Testis (tissue), 3 donors: Measurements from ENCODE around the gene EVPL. TPM values are rescaled to one million over a fixed set of nuclear protein-coding genes. Genes with fewer than 3 reads are reported as not detected.
A peak's percentile ranks its signal among the peaks of the same experiment; 100 is the strongest.

Experiments
- DNase-seq: peaks from one replicate; pipeline ENCODE4 v3.0.0-alpha.2; 2019
- H3K27ac ChIP-seq, 2 donors: fragments of 200-600 bp; sonication (generic); one replicate each; pipeline ENCODE4 v1.5.1; 2019
- H3K27me3 ChIP-seq: fragments of 200-600 bp; sonication (generic); one replicate; pipeline ENCODE4 v1.5.1; 2019
- H3K36me3 ChIP-seq: fragments of 200-600 bp; sonication (generic); one replicate; pipeline ENCODE4 v1.5.1; 2017; ENCODE audit warnings: low read depth; ENCODE audit errors: missing control alignments
- H3K4me1 ChIP-seq: fragments of 200-600 bp; sonication (generic); one replicate; pipeline ENCODE4 v1.5.1; 2019
- H3K4me3 ChIP-seq, 2 donors: fragments of 200-600 bp; sonication (generic); one replicate each; pipeline ENCODE4 v1.5.1; 2017 to 2019
- H3K9me3 ChIP-seq: fragments of 200-600 bp; sonication (generic); one replicate; pipeline ENCODE4 v1.5.1; 2017
- POLR2A ChIP-seq: fragments of 450-650 bp; IDR thresholded peaks from one replicate; pipeline ENCODE4 v1.6.1; 2017; ENCODE audit warnings: antibody characterized with exemption, mild to moderate bottlenecking, moderate library complexity
- WGBS, 2 donors: methylation state at CpG; one replicate each; pipeline ENCODE4 v1.1.5; 2018; 5-methylcytosine and 5-hydroxymethylcytosine counted together
- intact Hi-C: fragments of 100-400 bp; cut with DNase I; formaldehyde crosslinking; loops from one replicate; pipeline ENCODE4 v1.15.1; 2023; ENCODE audit warnings: low total_unique reads
- polyA plus RNA-seq: library from polyadenylated mRNA; stranded (reverse); fragments of 350-450 nt; fragmentation: Illumina TruSeq; extraction: RNeasy Lipid Tissue Mini Kit (QIAGEN cat#74804); gene quantifications from one replicate; pipeline ENCODE4 v1.2.3, GENCODE V29; 2014; ENCODE audit warnings: low read depth, low replicate concordance; ENCODE audit not compliant: insufficient read depth
- total RNA-seq, 2 donors: library from RNA; depleted of rRNA; stranded (reverse); fragments of >200 nt; gene quantifications; one replicate each; pipeline ENCODE4 v1.2.3, GENCODE V29; 2016
- TF ChIP-seq, protein P1 (sequence below), 3 experiments: fragments of 450-650 bp in 2 of 3; fragments of 200-600 bp in 1 of 3; sonication (generic) in 1 of 3; IDR thresholded peaks; one replicate each; pipeline ENCODE4 v1.5.1; 2016 to 2019; ENCODE audit warnings: antibody characterized with exemption in 3 of 3, mild to moderate bottlenecking in 2 of 3, moderate library complexity in 1 of 3

The EVPL gene
- total and polyA plus RNA-seq, 3 donors from 2014 or later: 1.2 to 3.5 (median 2.7) TPM

DNA sequence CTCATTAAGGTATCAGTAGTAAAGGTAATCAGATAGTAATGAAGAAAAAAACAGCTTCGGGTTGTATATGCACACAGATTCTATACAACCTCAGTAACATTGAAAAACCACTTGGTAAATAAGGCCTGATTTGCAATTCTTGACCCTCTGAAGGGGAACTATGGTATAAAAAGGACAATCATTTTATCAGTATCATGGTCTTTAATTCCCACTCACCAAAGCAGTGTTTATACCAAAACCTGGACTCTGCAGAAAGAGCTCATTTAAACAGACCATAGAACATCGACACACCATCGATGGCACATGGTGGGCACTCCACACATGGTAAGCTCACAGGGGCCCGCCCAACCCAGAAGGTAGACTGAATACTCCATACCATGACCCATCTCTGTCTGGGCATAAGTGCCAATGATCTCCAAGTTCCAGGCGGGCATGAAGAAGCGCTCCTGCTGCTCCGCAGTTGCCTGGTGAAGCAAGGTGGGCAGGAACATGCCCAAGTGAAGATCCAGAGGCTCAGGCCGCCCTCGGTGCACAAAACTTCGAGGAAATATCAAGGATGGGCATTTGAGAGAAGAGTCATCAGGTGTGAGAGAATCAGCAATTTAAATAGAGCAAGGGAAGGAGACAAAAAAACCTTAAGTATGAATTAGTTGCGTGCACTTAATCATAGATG, 67.1 kb downstream of the EVPL start:
- WGBS, 2 donors: 93 to 94% methylated on average over 11 of the region's 11 CpGs
- no peaks in the 10 kb centered on the region for H3K27me3 ChIP-seq
- TF ChIP-seq, protein P1, sequence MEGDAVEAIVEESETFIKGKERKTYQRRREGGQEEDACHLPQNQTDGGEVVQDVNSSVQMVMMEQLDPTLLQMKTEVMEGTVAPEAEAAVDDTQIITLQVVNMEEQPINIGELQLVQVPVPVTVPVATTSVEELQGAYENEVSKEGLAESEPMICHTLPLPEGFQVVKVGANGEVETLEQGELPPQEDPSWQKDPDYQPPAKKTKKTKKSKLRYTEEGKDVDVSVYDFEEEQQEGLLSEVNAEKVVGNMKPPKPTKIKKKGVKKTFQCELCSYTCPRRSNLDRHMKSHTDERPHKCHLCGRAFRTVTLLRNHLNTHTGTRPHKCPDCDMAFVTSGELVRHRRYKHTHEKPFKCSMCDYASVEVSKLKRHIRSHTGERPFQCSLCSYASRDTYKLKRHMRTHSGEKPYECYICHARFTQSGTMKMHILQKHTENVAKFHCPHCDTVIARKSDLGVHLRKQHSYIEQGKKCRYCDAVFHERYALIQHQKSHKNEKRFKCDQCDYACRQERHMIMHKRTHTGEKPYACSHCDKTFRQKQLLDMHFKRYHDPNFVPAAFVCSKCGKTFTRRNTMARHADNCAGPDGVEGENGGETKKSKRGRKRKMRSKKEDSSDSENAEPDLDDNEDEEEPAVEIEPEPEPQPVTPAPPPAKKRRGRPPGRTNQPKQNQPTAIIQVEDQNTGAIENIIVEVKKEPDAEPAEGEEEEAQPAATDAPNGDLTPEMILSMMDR (IDR thresholded peaks at IDR 0.05): no peak
- TF ChIP-seq POLR2A: no peak
- H3K4me1 ChIP-seq: peaks cover 22% of the 10 kb centered on the region
- peak overlapping the region in 1 of 2 donors; percentile 55 for H3K27ac ChIP-seq
- DNase-seq: no peak
- no peaks in the 10 kb centered on the region for H3K36me3 ChIP-seq
- no peaks in the 10 kb centered on the region for H3K9me3 ChIP-seq
- intact Hi-C loops: no loop called here
- no peak overlapping the region for H3K4me3 ChIP-seq

DNA sequence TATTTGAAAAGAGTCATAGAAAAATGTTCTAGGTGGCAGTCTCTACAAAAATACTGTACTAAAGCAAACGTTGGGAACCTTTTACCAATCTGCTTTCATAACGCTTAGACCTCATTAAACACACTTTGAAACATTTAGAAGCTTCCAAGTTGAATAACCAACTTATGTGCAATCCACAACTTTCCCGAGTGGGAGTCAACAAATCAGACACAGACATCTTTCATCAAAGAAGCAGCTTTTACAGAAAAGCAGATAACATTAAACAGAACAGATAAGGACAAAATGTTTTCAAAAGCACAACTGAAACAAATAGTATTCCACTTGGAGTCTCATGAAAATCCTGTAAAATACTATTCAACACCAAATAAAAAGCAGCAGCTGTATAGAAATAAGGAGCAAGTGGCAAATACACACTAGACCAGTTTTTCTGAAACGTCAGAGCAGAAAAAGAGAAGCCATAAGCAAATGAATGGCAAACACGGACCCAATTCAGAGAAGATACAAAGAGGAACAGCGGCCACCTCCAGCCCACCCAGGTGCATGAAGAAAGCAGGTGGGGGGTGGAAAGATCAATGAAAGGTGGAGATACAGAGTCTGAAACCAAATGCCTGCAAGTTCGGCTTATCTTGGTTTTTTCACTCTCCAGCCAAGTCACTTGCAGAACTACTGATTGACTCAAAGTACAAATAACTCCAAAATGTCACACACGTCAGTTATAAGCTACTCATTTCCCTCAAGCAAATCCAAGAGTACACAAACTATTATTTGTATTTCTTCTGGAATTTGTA, 67.9 kb downstream of the EVPL start:
- TF ChIP-seq POLR2A: no peak
- TF ChIP-seq, protein P1 (IDR thresholded peaks at IDR 0.05): no peak
- H3K36me3 ChIP-seq: no peaks in the 10 kb centered on the region
- no peak for DNase-seq
- peak overlapping the region in 1 of 2 donors; percentile 55 for H3K27ac ChIP-seq
- intact Hi-C loops: no loop called here
- H3K4me3 ChIP-seq: no peak overlapping the region
- H3K4me1 ChIP-seq: peaks cover 22% of the 10 kb centered on the region
- H3K9me3 ChIP-seq: no peaks in the 10 kb centered on the region
- WGBS, 2 donors: 48 to 67% methylated on average over 8 of the region's 8 CpGs
- H3K27me3 ChIP-seq: no peaks in the 10 kb centered on the region

Other genes with a start within 250 kb of the EVPL start
- 10 to 100 TPM; 57.2 to 76.0 TPM for gene UNK, start 242.5 kb downstream of the EVPL start, total RNA-seq
- 66.7 TPM for gene UNK, start 242.5 kb downstream of the EVPL start, polyA plus RNA-seq
- 10 to 100 TPM; 15.0 to 20.4 TPM for gene UNC13D, start 182.9 kb downstream of the EVPL start, total RNA-seq
- gene UNC13D, start 182.9 kb downstream of the EVPL start, polyA plus RNA-seq: 10.2 TPM
- gene WBP2, start 172.0 kb downstream of the EVPL start, total RNA-seq: 100 to 1,000 TPM in 1 of 2 donors, 10 to 100 TPM in 1; 96.1 to 127 TPM
- gene WBP2, start 172.0 kb downstream of the EVPL start, polyA plus RNA-seq: 217 TPM
- gene TRIM47, start 148.7 kb downstream of the EVPL start, total RNA-seq: 10 to 100 TPM; 43.5 to 48.6 TPM
- gene TRIM47, start 148.7 kb downstream of the EVPL start, polyA plus RNA-seq: 18.3 TPM
- gene TRIM65, start 130.4 kb downstream of the EVPL start, total RNA-seq: 10 to 100 TPM; 23.4 to 25.5 TPM
- 8.6 TPM for gene TRIM65, start 130.4 kb downstream of the EVPL start, polyA plus RNA-seq
- 10 to 100 TPM; 88.2 to 88.7 TPM for gene MRPL38, start 122.4 kb downstream of the EVPL start, total RNA-seq
- 101 TPM for gene MRPL38, start 122.4 kb downstream of the EVPL start, polyA plus RNA-seq
- gene FBF1, start 86.3 kb downstream of the EVPL start, total RNA-seq: 100 to 1,000 TPM in 1 of 2 donors, 10 to 100 TPM in 1; 81.1 to 119 TPM
- 85.4 TPM for gene FBF1, start 86.3 kb downstream of the EVPL start, polyA plus RNA-seq
- 10 to 100 TPM; 64.1 to 77.7 TPM for gene ACOX1, start 48.1 kb downstream of the EVPL start, total RNA-seq
- 24.1 TPM for gene ACOX1, start 48.1 kb downstream of the EVPL start, polyA plus RNA-seq
- 10 to 100 TPM; 15.4 to 17.8 TPM for gene TEN1, start 48.1 kb downstream of the EVPL start, total RNA-seq
- 19.5 TPM for gene TEN1, start 48.1 kb downstream of the EVPL start, polyA plus RNA-seq
- gene CDK3, start 26.5 kb downstream of the EVPL start, total RNA-seq: 10 to 100 TPM; 16.9 to 17.1 TPM
- 15.0 TPM for gene CDK3, start 26.5 kb downstream of the EVPL start, polyA plus RNA-seq
- 10 to 100 TPM; 49.2 to 53.4 TPM for gene SRP68, start 45.2 kb upstream of the EVPL start, total RNA-seq
- gene SRP68, start 45.2 kb upstream of the EVPL start, polyA plus RNA-seq: 79.6 TPM
- 1 to 10 TPM in 1 of 2 donors, under 1 TPM in 1; 0.31 to 1.6 TPM for gene GALR2, start 47.5 kb upstream of the EVPL start, total RNA-seq
- 0.47 TPM for gene GALR2, start 47.5 kb upstream of the EVPL start, polyA plus RNA-seq
- under 1 TPM in 1 of 2 donors, not detected in 1; 0.31 TPM for gene ZACN, start 51.9 kb upstream of the EVPL start, total RNA-seq
- gene ZACN, start 51.9 kb upstream of the EVPL start, polyA plus RNA-seq: 0.13 TPM
- 100 to 1,000 TPM; 138 TPM for gene EXOC7, start 76.5 kb upstream of the EVPL start, total RNA-seq
- gene EXOC7, start 76.5 kb upstream of the EVPL start, polyA plus RNA-seq: 99.1 TPM
- 10 to 100 TPM; 22.9 to 29.4 TPM for gene FOXJ1, start 113.9 kb upstream of the EVPL start, total RNA-seq
- gene FOXJ1, start 113.9 kb upstream of the EVPL start, polyA plus RNA-seq: 30.5 TPM
- gene RNF157, start 213.2 kb upstream of the EVPL start, total RNA-seq: 100 to 1,000 TPM; 101 to 108 TPM
- gene RNF157, start 213.2 kb upstream of the EVPL start, polyA plus RNA-seq: 98.8 TPM
- gene UBALD2, start 238.0 kb upstream of the EVPL start, total RNA-seq: 10 to 100 TPM; 13.6 to 16.7 TPM
- gene UBALD2, start 238.0 kb upstream of the EVPL start, polyA plus RNA-seq: 48.7 TPM